H1 (cell line): Measurements from ENCODE around the gene COL4A2. TPM values are rescaled to one million over a fixed set of nuclear protein-coding genes. Genes with fewer than 3 reads are reported as not detected.

Experiments
- CTCF ChIA-PET: fragments of 300-600 bp; sonication (Branson Sonifier 250); formaldehyde crosslinking; loops from one replicate; lab custom pipeline; 2021; ENCODE audit not compliant: partially characterized antibody; lab: Charles Lee
- POLR2A ChIA-PET: fragments of 300-600 bp; sonication (Branson Sonifier 250); formaldehyde crosslinking; loops from one replicate; lab custom pipeline; 2021; ENCODE audit warnings: inconsistent platforms; ENCODE audit not compliant: partially characterized antibody; lab: Charles Lee
- DNase-seq, 2 experiments: peaks; one replicate each; pipeline versions ENCODE4 v3.0.0 to v3.0.0-alpha.2; 2010 to 2022; ENCODE audit warnings: low spot score in 2 of 2, low read depth in 1 of 2, mixed read lengths in 1 of 2
- FAIRE-seq: peaks from 2 replicates; lab custom pipeline; 2011; peaks lifted over from hg19 to GRCh38; lab: Jason Lieb, UNC
- H2AFZ ChIP-seq: 2 replicates; pipeline ENCODE4 v1.8.1; 2012; ENCODE audit warnings: low read length, inconsistent platforms
- H2AK5ac ChIP-seq: 2 replicates; pipeline ENCODE4 v1.6.1; 2013; ENCODE audit warnings: low read depth, low read length
- H2BK120ac ChIP-seq: replicated peaks from 2 replicates; pipeline ENCODE3; 2013; ENCODE audit warnings: low read depth, low read length, inconsistent platforms
- H2BK12ac ChIP-seq: 2 replicates; pipeline ENCODE4 v1.6.1; 2013; ENCODE audit warnings: low read depth, low read length
- H2BK15ac ChIP-seq: 2 replicates; pipeline ENCODE4 v1.6.1; 2013; ENCODE audit warnings: low read length
- H2BK20ac ChIP-seq: 2 replicates; pipeline ENCODE4 v1.6.1; 2013; ENCODE audit warnings: low read length
- H2BK5ac ChIP-seq: 2 replicates; pipeline ENCODE4 v1.6.1; 2013; ENCODE audit warnings: low read depth, low read length
- H3K14ac ChIP-seq: 2 replicates; pipeline ENCODE4 v1.6.1; 2013; ENCODE audit warnings: inconsistent platforms; ENCODE audit not compliant: insufficient read length
- H3K18ac ChIP-seq: 2 replicates; pipeline ENCODE4 v1.6.1; 2013; ENCODE audit warnings: low read length; ENCODE audit errors: extremely low read depth
- H3K23ac ChIP-seq: 2 replicates; pipeline ENCODE4 v1.6.1; 2013; ENCODE audit warnings: inconsistent platforms; ENCODE audit not compliant: insufficient read length
- H3K23me2 ChIP-seq: 2 replicates; pipeline ENCODE4 v1.6.1; 2013; ENCODE audit warnings: low read depth, low read length
- H3K27ac ChIP-seq: 2 replicates; pipeline ENCODE4 v1.6.1; 2011; ENCODE audit warnings: low read depth, low read length, inconsistent platforms
- H3K27me3 ChIP-seq, 4 experiments: replicated peaks in 1 of 4; 1 replicate in 1 of 4; 2 replicates in 3 of 4; pipeline versions ENCODE4 v1.6.1 to v1.8.1; 2011 to 2013; ENCODE audit warnings: low read length in 3 of 4, mild to moderate bottlenecking in 3 of 4, inconsistent platforms in 2 of 4, mixed read lengths in 2 of 4, moderate library complexity in 1 of 4; ENCODE audit not compliant: control insufficient read depth in 3 of 4, insufficient read depth in 3 of 4; ENCODE audit errors: extremely low read depth in 1 of 4
- H3K36me3 ChIP-seq, 4 experiments: 2 replicates each; pipeline versions ENCODE4 v1.6.1 to v1.8.1; 2011 to 2013; ENCODE audit warnings: mild to moderate bottlenecking in 4 of 4, low read length in 3 of 4, moderate library complexity in 2 of 4, control low read depth in 1 of 4, inconsistent platforms in 1 of 4; ENCODE audit not compliant: insufficient read depth in 4 of 4, control insufficient read depth in 2 of 4
- H3K4ac ChIP-seq: replicated peaks from 2 replicates; pipeline ENCODE3; 2013; ENCODE audit warnings: low read length, low read depth, mixed read lengths, inconsistent platforms; ENCODE audit not compliant: insufficient read length
- H3K4me1 ChIP-seq, 4 experiments: replicated peaks in 1 of 4; 1 replicate in 1 of 4; 2 replicates in 3 of 4; pipeline versions ENCODE4 v1.6.1 to v1.8.1; 2011 to 2013; ENCODE audit warnings: low read length in 3 of 4, inconsistent platforms in 2 of 4, mixed read lengths in 1 of 4; ENCODE audit not compliant: insufficient read depth in 4 of 4, control insufficient read depth in 3 of 4
- H3K4me2 ChIP-seq, 2 experiments: 2 replicates each; pipeline versions ENCODE4 v1.6.1 to v1.8.1; 2011 to 2013; ENCODE audit warnings: low read depth in 2 of 2, low read length in 2 of 2, control low read depth in 1 of 2, inconsistent platforms in 1 of 2, mild to moderate bottlenecking in 1 of 2; ENCODE audit not compliant: insufficient read depth in 1 of 2
- H3K4me3 ChIP-seq, 4 experiments: fragments of 200-600, 300-600 bp in 1 of 4; sonication (generic), shearing (Covaris generic), sonication (Bioruptor Twin) in 1 of 4; 2 replicates each; pipeline versions ENCODE4 v1.5.1 to v1.8.1; 2011 to 2016; ENCODE audit warnings: low read length in 4 of 4, low read depth in 3 of 4, control low read depth in 2 of 4, inconsistent platforms in 2 of 4, mild to moderate bottlenecking in 2 of 4, mixed read lengths in 1 of 4, moderate library complexity in 1 of 4; ENCODE audit not compliant: insufficient read depth in 2 of 4; ENCODE audit errors: extremely low read depth in 1 of 4
- H3K56ac ChIP-seq: replicated peaks from 2 replicates; pipeline ENCODE3; 2013; ENCODE audit warnings: low read depth, mild to moderate bottlenecking, mixed read lengths, low read length, inconsistent platforms; ENCODE audit not compliant: insufficient read length
- H3K79me1 ChIP-seq: 2 replicates; pipeline ENCODE4 v1.6.1; 2013; ENCODE audit warnings: low read depth, low read length, control low read depth
- H3K79me2 ChIP-seq, 2 experiments: 2 replicates each; pipeline versions ENCODE4 v1.6.1 to v1.8.1; 2012 to 2013; ENCODE audit warnings: low read length in 2 of 2, mild to moderate bottlenecking in 2 of 2, inconsistent platforms in 1 of 2; ENCODE audit not compliant: insufficient read depth in 2 of 2, control insufficient read depth in 1 of 2
- H3K9ac ChIP-seq, 4 experiments: replicated peaks in 1 of 4; 1 replicate in 1 of 4; 2 replicates in 3 of 4; pipeline versions ENCODE4 v1.6.1 to v1.8.1; 2011 to 2013; ENCODE audit warnings: low read depth in 3 of 4, low read length in 3 of 4, control low read depth in 2 of 4, mild to moderate bottlenecking in 2 of 4, moderate library complexity in 2 of 4, inconsistent platforms in 1 of 4; ENCODE audit errors: extremely low read depth in 1 of 4
- H3K9me3 ChIP-seq, 2 experiments: 2 replicates each; pipeline versions ENCODE4 v1.6.1 to v1.8.1; 2012 to 2013; ENCODE audit warnings: mild to moderate bottlenecking in 2 of 2, moderate library complexity in 2 of 2, control low read depth in 1 of 2, inconsistent platforms in 1 of 2, low read depth in 1 of 2, low read length in 1 of 2, mixed read lengths in 1 of 2; ENCODE audit not compliant: insufficient read depth in 2 of 2
- H4K20me1 ChIP-seq, 2 experiments: replicated peaks in 1 of 2; 2 replicates each; pipeline versions ENCODE3 to v1.8.1; 2011 to 2013; ENCODE audit warnings: inconsistent platforms in 2 of 2, low read length in 2 of 2, mild to moderate bottlenecking in 1 of 2; ENCODE audit not compliant: insufficient read depth in 2 of 2, control insufficient read depth in 1 of 2
- H4K5ac ChIP-seq: 2 replicates; pipeline ENCODE4 v1.6.1; 2013; ENCODE audit warnings: low read length, low read depth, mixed read lengths, inconsistent platforms; ENCODE audit not compliant: insufficient read length
- H4K8ac ChIP-seq: 2 replicates; pipeline ENCODE4 v1.8.0; 2013; ENCODE audit warnings: mild to moderate bottlenecking, moderate library complexity, low read length, inconsistent platforms; ENCODE audit not compliant: insufficient read depth; ENCODE audit errors: extremely low read depth
- H4K91ac ChIP-seq: replicated peaks from 2 replicates; pipeline ENCODE3; 2013; ENCODE audit warnings: low read length, mixed read lengths, inconsistent platforms; ENCODE audit not compliant: insufficient read length
- CTCF ChIP-seq, 3 experiments: IDR thresholded peaks; 1 replicate in 2 of 3; 2 replicates in 1 of 3; pipeline versions ENCODE4 v1.5.1 to v1.6.1; 2011; ENCODE audit warnings: low read length in 3 of 3, mild to moderate bottlenecking in 3 of 3, inconsistent platforms in 2 of 3, low read depth in 1 of 3, moderate library complexity in 1 of 3; ENCODE audit not compliant: insufficient read depth in 1 of 3; ENCODE audit errors: control extremely low read depth in 1 of 3
- EZH2 ChIP-seq: fragments of 200-600 bp; sonication (generic); IDR thresholded peaks from 2 replicates; pipeline ENCODE4 v1.7.1; 2012; ENCODE audit warnings: low read depth, mild to moderate bottlenecking, moderate library complexity, low read length, inconsistent platforms; ENCODE audit not compliant: severe bottlenecking
- POLR2AphosphoS5 ChIP-seq: IDR thresholded peaks from 2 replicates; pipeline ENCODE4 v1.6.1; 2011; ENCODE audit warnings: low read depth, low read length
- WGBS, 2 experiments: shearing (Covaris generic) in 1 of 2; methylation state at CpG; one replicate each; pipeline versions ENCODE4 v1.1.6 to v1.1.7; 2013 to 2015; ENCODE audit warnings: low lambda C conversion rate in 2 of 2, mixed read lengths in 2 of 2, inconsistent platforms in 1 of 2, low coverage in 1 of 2, missing lambda C conversion rate in 1 of 2; ENCODE audit not compliant: insufficient replicate concordance in 2 of 2, insufficient coverage in 1 of 2, insufficient read length in 1 of 2; ENCODE audit errors: extremely low coverage in 1 of 2, missing lambda C conversion rate in 1 of 2; 5-methylcytosine and 5-hydroxymethylcytosine counted together
- polyA plus RNA-seq, 7 experiments: library from polyadenylated mRNA; depleted of rRNA in 3 of 7; stranded (reverse) in 5 of 7; unstranded in 2 of 7; fragments of >200 nt in 5 of 7; fragments of 200-250 nt in 2 of 7; gene quantifications; 1 replicate in 5 of 7; 2 replicates in 1 of 7; 4 replicates in 1 of 7; pipeline versions ENCODE4 v1.2.1 to v1.2.3, GENCODE V29; 2011 to 2013; ENCODE audit warnings: missing spikeins in 2 of 7, mixed read lengths in 2 of 7
- total RNA-seq: library from RNA; stranded (reverse); fragmentation: NEBNext Ultra II Directional; extraction: Animal tissue kit (Norgen Biotek cat#: 25700); gene quantifications from 2 replicates; pipeline ENCODE4 v1.2.1, GENCODE V29; 2021

The COL4A2 gene
- total and polyA plus RNA-seq, 2 of the 8 experiments (the other 6 are each of a cell fraction or from before 2014, with no cell fraction given): 80.4 to 87.3 TPM

- 85% methylated on average over 1 of the region's 1 CpG; no CpG with 5 or more reads in 1 of the 2 experiments for WGBS, 2 experiments
- no peak overlapping the region for H2BK5ac ChIP-seq
- no peak overlapping the region for H3K27ac ChIP-seq
- H3K4ac ChIP-seq: no peak overlapping the region
- H2BK15ac ChIP-seq: no peak overlapping the region
- POLR2A ChIA-PET: no interaction called here
- H3K23me2 ChIP-seq: no peaks in the 10 kb centered on the region
- H4K20me1 ChIP-seq: no peaks in the 10 kb centered on the region
- H3K4me3 ChIP-seq: no peak overlapping the region
- no peak overlapping the region for H3K23ac ChIP-seq
- H3K9me3 ChIP-seq: no peaks in the 10 kb centered on the region
- no peak overlapping the region for H2AK5ac ChIP-seq
- H3K18ac ChIP-seq: no peak overlapping the region
- no peak overlapping the region for H3K9ac ChIP-seq
- FAIRE-seq: no peak
- H2BK12ac ChIP-seq: no peak overlapping the region
- H3K27me3 ChIP-seq: no peaks in the 10 kb centered on the region
- H3K4me2 ChIP-seq: no peak overlapping the region
- no peak overlapping the region for H2BK120ac ChIP-seq
- CTCF ChIA-PET: interaction anchor here (1.3 kb wide), 1 partner anchor 51 kb away, joined by 5 read pairs; no protein-coding TSS in a partner anchor
- no peak overlapping the region for H4K8ac ChIP-seq
- H2BK20ac ChIP-seq: no peak overlapping the region
- no peak overlapping the region for H4K91ac ChIP-seq
- no peak overlapping the region for H4K5ac ChIP-seq
- H3K14ac ChIP-seq: no peak overlapping the region
- H2AFZ ChIP-seq: no peak overlapping the region
- no peak for DNase-seq
- H3K4me1 ChIP-seq: peaks cover 0 to 6% (median 4%) of the 10 kb centered on the region in 4 experiments; a peak in 3 of 7 replicates
- no peaks in the 10 kb centered on the region for H3K36me3 ChIP-seq
- no peaks in the 10 kb centered on the region for H3K79me1 ChIP-seq
- H3K56ac ChIP-seq: no peak overlapping the region
- no peaks in the 10 kb centered on the region for H3K79me2 ChIP-seq
- TF ChIP-seq POLR2AphosphoS5 (no peak), EZH2 (no peak), CTCF (IDR thresholded peaks at IDR 0.05; ENCODE audit: control extremely low read depth in 1 of 3, insufficient read depth in 1 of 3, low read depth in 1 of 3, low read length in 3 of 3) (no peak)
Observed at GRCh38 chr13:110403315-110403714, 96.2 kb downstream of the COL4A2 start.
